PC-3 (cell line): Measurements from ENCODE around the gene ZNF438.

Experiments used
- CTCF ChIP-seq: fragments of 300-600 bp; sonication (generic); conservative IDR thresholded peaks from 2 replicates; pipeline ENCODE4 v1.5.1; 2017; ENCODE audit warnings: antibody characterized with exemption, low read depth, mild to moderate bottlenecking, low read length
- EZH2 ChIP-seq: fragments of 300-600 bp; sonication (generic); IDR thresholded peaks from one replicate; pipeline ENCODE4 v1.6.1; 2017; ENCODE audit warnings: antibody characterized with exemption, mild to moderate bottlenecking, low read length; ENCODE audit not compliant: unreplicated experiment
- EZH2phosphoT487 ChIP-seq: fragments of 300-600 bp; sonication (generic); IDR thresholded peaks from 2 replicates; pipeline ENCODE4 v1.6.1; 2018; ENCODE audit warnings: mild to moderate bottlenecking, antibody characterized with exemption, low read length, borderline replicate concordance

DNA sequence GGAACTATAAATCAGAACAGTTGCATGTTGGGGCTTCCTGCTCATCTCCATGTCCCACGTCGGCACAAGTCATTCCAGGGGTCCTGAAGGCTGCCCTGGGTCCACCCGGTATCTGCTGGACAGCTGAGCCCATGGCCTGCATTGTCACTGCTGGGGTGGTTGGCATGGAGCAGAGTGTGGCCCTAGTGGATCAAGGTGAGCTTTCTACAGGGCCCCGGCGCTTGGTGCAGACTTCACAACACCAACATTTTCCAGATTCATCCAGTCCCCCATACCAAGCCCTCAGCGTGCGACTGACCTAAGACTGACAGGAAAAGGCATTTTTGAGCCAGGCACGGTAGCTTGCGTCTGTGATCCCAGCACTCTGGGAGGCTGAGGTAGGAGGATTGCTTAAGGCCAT lies 226.6 kb downstream of the ZNF438 start:
- no peak for TF ChIP-seq CTCF
- TF ChIP-seq EZH2: no peak
- TF ChIP-seq EZH2phosphoT487: no peak
